Endothelial cell of hepatic sinusoid (primary cell): ENCODE measurements around the gene SFT2D3.

ENCODE experiments used
- in situ Hi-C: cut with HindIII; loops from 2 replicates; pipeline ENCODE4 v1.10.0; 2017; ENCODE audit warnings: low sequenced_read_pairs

The SFT2D3 gene

DNA sequence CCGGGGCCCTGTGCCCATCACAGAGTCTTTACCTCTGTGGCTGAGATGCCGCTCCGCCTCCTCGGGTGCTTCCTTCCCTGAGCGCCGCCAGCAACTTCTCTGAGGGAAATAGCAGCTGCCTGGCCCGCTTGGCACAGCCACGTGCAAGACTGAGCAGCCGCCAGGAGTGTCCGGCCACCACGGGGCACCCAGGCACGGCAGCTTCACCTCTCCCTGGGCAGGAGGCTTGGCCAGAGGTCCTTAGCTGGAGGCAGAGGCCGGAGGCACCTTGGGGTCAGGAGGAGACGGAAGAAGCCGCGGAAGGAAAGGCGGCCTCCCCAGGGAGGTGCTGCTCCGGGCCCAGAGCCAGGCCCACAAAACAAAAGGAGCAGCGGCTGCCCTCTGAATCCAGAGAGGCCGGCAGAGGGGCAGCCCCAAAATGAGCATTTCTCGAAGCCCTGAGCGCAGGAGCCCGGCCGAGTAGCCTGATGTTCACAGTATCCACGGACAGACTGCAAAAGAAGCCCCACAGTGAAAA, 20.0 kb upstream of the SFT2D3 start:
- in situ Hi-C loops: no loop called here

DNA sequence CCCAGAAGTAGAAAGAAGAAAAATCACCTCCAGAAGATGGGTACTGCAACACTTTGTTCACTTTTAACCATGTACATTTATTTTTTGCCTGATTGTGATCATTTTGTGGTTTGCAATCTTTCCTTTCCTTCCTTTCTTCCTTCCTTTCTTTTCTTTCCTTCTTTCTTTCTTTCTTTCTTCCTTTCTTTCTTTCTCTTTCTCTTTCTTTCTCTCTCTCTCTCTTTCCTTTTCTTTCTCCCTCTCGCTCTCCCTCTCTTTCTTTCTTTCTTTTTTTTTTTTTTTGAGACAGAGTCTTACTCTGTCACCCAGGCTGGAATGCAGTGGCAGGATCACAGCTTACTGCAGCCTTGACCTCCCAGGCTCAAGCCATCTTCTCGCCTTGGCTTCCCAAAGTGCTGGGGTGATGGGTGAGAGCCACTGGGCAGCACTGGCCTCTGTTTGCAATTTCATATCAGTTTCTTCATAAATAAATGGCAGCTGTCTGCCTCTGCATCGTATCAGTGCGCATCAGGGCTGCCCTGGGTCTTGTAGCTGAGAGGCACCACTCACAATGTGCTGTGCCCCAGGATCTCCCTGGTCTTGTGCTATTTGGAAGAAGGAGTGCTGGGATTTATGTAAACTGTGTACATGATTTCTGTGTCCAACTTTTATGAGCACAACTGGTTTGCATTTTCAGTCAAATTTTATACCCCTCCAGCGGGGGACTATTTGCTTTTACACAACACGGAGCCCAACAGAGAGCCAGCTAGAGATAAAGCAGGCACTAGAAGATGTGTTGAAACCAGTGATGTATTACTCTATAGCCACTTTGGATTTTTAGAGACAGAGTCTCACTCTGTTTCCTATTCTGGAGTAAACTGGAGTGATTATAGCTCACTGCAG, 19.1 kb upstream of the SFT2D3 start:
- in situ Hi-C loops: no loop called here

DNA sequence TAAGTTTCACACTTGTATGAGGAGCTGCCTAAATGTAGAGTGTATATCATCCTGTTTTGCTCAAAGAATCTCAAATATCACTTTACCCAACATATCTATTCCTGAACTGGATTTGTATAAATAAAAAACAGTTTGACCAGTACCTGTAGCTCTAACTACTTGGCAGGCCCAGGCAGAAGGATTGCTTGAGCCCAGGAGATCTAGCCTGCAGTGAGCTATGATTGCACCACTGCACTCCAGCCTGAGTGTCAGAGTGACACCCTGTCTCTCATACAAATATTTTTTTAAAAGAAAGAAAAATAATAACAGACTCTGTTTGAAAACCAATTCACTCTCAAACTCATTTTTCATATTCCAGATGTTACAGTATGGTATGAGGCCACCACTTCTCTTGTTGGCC, 18.2 kb upstream of the SFT2D3 start:
- in situ Hi-C loops: no loop called here

DNA sequence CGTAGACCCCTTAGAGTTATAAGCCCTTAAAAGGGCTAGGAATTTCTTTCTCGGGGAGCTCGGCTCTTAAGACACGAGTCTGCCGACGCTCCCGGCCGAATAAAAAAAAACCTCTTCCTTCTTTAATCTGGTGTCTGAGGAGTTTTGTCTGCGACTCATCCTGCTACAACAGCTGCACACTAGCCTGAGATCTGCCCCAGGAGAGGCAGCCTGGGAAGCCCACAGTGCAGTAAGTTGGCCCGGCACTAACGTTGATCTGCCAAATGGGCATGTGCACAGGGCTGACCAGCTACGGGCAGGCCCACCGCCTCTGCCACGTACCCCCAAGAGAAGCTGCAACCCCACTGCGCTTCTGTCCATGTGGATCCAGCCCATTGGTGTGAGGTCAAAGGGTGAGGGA, 17.5 kb upstream of the SFT2D3 start:
- in situ Hi-C loops: no loop called here

DNA sequence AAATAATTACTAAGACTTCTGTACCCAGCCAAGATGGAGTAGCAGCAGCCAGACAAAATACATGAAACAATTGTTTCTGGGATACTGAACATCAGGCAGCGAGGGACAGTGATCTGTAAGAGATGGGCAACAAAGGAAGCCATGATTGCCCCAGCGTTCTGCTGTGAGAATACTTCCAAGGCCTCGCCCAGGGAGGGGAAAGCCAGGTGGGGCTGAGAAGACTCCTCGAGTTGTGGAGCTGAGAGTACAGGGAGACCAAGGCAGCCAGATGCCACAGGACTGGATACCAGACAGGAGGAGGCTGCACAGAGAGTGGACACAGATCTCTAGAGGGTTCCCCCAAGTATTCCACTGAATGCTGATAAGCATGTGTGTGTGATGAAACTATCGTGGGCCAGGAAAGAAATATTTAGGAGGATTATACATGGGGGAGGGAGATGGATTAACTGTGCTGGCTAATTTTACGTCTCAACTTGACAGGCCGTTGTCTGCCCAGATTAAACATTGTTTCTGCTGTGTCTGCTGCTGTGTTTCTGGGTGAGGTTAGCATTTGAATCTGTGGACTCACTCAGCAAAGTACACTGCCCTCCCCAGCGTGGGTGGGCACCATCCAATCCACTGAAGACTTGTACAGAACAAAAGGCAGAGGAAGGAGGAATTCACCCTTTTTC, 15.8 kb upstream of the SFT2D3 start:
- in situ Hi-C loops: no loop called here

DNA sequence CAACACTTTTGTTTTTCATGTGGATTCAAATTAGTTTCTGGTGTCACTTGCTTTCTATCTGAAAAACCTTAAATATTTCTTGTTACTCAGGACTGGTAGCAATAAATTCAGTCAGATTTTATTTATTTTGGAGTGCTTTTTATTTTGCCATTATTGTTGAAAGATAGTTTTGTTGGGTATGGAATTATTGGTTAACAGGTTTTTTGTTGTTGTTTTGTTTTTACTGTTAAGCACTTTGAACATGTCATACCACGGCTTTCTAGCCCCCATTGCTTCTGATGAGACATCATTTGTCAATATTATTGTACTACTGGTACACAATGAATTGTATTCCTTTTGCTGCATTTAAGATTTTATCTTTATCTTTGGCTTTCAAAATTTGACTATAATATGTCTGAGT, 12.9 kb upstream of the SFT2D3 start:
- in situ Hi-C loops: no loop called here

DNA sequence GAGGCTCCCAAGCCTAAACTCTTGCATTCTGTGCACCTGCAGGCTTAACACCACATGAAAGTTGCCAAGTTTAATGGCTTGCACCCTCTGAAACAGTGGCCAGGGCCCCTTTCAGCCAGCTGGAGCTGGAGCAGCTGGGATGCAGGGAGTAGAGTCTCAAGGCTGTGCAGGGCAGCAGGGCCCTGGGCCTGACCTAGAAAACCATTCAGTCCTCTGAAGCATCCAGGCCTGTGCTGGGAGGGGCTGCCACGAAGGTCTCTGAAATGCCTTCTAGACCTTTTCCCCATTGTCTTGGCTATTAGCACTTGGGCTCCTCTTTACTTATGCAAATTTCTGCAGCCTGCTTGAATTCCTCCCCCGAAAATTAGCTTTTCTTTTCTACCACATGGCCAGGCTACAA, 10.6 kb upstream of the SFT2D3 start:
- in situ Hi-C loops: loop anchor here (5.0 kb wide), 1 partner anchor 78 kb away; no protein-coding TSS in a partner anchor

DNA sequence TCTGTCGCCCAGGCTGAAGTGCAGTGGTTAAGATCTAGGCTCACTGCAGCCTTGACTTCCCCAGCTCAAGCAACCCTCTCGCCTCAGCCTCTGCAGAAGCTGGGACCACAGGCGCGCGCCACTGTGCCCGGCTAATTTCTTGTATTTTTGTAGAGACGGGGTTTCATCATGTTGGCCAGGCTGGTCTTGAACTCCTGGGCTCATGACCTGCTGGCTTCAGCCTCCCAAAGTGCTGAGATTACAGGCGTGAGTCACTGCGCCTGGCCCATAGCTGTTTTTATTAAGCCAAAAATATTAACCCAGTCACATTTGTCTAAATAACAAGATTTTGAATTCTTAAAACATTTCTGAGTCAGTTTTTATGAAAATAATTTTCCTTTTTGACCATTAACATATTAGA, 6.3 kb upstream of the SFT2D3 start:
- in situ Hi-C loops: loop anchor here (5.0 kb wide), 1 partner anchor 83 kb away; no protein-coding TSS in a partner anchor

DNA sequence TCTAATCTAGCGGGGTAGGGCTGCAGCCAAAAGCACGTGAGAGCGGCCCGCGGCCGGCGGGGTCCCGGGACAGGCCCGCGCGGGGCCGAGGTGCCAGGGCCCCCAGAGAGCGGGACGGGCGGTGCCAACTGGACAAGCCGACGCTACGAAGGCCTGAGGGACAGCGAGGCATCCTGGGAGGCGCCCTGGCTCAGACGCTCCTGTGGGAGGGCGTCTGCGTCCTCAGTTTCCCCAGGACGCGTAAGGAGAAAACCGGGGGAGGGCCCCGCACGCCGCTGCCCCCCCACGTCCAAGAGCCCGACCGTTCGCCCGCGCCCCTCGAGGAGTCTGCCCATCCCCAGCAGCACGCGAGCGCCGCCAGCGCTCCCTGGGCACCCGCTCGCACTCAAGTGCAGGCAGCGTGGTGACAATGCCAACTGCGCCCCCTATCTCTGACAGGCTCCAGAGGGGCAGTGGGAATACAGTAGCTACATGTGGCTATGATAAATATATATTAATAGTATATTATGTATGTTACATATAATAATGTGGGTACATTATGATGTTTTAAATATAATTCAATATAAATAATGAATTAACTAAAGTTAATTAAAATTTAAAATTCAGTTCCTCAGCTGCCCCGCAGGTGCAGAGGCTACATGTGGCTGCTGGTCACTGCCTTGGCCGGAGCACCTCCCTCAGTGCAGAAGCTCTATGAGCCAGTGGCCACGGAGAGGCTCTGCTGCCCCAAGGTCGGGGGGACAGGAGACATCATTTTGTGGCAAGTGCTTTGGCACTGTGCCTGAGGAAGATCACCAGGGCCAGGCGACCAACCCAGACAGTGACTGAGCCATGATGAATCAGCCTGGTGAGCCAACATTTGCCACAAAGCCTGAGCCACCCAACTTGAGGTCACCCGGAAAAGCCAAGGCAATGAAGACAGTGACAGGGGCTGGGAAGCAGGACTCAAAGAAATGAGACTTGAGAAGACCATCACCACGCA, 5.5 kb upstream of the SFT2D3 start:
- in situ Hi-C loops: no loop called here

DNA sequence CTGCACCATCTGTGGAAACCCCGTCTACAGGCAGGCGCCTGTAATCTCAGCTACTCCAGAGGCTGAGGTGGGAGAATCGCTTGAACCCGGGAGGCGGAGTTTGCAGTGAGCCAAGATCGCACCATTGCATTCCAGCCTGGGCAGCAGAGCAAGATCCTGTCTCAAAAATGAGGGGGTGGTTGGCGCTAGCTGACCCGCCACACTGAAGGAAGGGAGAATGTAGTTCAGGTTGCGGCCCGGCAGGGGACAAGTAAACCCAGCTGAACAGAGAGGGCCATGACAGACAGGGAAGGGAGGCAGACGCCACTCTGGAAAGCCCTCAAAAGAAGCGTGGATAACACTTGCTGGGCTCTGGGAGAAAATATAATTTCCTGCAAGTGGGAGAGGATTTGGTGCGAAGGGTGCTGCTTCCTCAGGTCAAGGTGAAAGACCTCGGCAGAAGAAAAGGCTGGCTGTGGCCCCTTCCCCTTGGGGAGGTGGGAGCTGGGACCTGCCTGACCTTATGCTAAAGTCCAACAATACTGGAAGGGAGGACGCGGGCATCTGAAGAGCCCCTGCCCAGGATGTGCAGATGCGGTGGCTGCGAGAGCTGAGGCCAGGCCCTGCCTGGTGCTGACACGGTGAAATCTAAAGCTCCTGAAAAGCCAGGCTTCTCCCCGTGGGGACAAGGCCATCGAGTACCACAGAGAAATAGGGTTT, 3.7 kb upstream of the SFT2D3 start:
- in situ Hi-C loops: no loop called here

DNA sequence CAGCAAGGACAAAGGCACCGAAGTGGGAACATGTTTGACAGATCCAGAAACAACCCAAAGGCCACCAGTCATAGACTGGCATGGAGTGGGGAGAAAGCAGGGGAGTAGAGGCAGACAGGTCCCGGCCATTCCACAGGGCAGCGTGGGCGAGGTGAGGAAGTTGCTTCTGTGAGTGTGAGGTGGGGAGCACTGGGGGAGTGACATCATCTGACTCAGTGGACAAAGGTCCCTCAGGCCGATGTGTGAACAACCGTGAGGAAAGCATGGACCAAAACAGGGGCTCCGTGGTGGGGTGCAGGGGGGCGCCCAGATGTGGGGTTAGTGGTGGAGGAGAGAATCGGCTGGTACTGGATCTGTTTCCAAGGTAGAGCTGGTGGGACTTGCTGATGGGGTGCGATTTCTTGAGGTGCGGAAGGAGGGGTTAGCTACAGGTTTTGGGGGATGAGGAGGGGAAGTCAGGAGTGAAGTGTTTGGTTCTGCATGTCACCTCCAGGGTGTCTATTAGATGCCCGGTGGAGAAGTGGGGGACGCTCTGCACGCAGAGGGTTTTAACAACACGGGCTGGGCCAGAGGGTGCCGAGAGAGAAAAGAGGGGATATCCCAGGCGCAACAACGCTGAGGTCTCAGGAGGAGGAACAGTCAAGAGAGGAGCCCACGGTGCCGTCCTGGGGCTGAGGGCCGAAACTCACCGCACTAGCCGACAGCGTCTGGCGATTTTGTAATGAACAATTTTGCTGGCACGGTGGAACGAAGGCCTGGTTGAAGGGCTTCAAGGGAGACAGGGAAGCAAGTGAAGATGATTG, 2.5 kb upstream of the SFT2D3 start:
- in situ Hi-C loops: no loop called here

DNA sequence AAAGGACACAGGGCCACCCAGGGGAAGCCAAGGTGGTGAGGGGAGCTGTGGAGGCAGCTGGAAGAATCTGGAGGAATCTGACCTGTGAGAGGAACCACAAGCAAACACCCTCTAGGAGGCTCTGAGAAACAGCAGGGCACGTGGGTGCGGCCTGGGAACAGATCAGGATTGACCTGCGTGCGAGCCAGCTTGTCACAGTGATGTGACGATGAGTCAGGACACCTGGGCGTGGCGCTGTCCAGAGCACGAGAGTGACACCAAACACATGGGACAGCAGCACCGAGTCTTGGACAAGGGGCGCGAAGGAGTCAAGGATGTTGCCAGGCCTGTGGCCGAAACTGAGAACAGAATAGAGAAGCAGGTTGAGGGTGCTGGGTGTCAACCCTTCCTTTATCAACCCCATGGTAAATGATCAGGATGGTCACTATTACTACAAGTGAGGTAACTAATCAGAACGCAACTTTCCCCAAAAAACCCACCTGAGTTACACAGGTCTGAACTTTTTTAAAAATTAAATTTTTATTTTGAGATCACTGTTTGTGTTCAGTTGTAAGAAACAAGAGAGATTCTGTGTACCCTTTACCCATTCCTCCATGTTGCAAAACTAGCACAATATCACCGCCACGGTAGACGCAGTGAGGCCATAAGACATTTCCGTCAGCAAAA, 637 bp upstream of the SFT2D3 start:
- in situ Hi-C loops: no loop called here

DNA sequence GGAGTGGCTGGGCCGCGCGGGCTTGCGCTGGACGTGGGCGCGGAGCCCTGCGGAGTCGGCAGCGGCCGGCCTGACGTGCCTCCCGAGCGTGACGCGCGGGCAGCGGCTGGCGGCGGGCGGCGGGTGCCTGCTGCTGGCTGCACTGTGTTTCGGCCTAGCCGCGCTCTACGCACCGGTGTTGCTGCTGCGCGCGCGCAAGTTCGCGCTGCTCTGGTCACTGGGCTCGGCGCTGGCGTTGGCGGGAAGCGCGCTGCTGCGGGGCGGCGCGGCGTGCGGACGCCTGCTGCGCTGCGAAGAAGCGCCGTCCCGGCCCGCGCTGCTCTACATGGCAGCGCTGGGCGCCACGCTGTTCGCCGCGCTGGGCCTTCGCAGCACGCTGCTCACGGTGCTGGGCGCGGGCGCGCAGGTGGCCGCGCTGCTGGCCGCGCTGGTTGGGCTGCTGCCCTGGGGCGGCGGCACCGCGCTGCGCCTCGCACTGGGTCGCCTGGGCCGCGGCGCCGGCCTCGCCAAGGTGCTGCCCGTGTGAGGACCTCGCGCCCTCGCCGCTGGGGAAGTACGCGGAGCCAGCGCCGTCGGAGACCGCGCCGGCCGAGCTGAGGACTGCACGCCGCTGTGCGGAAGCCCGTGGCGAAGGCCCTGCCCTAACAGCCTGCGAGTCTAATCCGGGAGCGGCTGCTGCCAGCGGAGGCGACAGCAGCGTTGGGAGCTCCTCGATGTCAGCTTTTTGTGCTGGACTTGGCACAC, 526 bp downstream of the SFT2D3 start:
- in situ Hi-C loops: no loop called here

DNA sequence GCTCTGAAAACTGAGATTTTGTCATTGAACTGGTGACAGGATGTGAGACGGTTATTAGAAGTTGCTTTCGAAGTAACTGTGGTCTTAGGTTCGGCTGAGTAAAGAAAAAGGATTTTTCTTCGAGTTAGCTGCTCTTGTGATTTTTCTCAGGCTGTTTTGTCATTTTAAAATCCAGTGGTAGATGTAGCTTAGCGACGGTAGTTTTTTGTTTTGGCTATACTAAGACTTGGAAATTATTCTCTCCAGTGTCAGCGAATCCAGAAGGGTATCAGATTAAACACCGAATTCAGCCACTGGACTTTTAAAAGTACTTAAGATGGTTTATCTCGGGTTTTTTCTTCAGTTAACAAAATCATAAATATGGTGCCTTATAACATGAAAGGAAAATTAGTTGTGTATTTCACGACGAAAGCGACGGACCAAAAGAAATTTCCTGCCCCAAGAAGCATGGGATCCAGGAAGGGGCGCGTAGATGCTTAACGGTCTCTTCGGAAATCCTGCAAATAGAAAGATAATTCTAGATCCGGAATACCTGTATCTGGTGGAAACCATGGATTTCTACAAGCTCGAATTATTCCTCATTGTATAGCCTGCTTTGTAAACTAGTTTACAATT, 1.2 kb downstream of the SFT2D3 start:
- in situ Hi-C loops: no loop called here

DNA sequence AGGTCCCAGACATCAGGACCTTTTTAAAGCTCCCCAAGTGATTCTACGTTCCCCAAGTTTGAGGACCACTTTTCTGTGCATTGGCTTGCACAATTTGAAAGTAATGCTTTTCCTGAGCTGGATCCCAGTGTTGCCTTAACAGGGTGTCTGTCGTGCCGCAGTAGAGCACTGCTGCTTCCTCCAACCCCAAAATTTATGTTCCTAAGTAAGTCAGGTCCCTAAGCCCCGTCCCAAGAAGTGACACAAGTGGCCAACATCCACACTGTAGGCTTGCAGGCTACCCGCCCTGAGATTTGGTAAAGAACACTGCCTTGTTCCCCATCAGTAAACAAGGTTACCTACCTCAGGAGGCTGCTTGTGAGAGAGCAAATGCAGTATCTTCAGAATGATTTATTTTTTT, 2.0 kb downstream of the SFT2D3 start:
- in situ Hi-C loops: no loop called here

DNA sequence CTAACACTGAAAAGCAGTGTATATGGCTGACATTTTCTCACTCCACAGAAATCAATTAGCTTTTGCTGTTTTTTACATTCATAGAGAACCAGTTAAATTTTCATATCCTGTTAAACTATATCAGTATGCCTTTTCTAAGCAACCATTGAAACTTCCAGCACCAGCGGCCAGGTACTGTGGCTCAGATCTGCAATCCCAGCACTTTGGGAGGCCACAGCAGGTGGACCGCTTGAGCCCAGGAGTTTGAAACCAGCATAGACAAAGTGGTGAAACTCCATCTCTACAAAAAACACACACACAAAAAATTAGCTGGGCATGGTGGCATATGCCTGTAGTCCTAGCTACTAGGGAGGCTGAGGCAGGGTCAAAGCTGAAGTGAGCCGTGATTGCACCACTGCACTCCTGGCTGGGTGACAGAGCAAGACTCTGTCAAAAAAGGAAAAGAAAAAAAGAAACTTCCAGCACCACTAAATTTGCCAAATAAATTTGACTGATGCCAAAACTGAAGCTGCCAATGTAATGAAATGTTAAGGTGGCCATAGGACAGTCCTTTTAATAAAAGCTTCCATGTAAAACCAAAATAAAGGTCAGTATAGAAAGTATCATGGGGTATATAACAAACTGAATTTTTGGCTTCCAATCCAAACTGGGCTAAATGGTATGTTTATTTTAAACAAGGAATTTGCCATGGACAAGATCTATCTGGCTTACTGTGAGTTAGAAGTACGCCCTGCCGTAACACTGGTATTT, 3.5 kb downstream of the SFT2D3 start:
- in situ Hi-C loops: loop anchor here (5.0 kb wide), 1 partner anchor 37 kb away; no protein-coding TSS in a partner anchor
